H1 (cell line): ENCODE results near the gene C18orf63. TPM values are rescaled to one million over a fixed set of nuclear protein-coding genes. Genes with fewer than 3 reads are reported as not detected.

Source experiments
- CTCF ChIA-PET: fragments of 300-600 bp; sonication (Branson Sonifier 250); formaldehyde crosslinking; loops from one replicate; lab custom pipeline; 2021; ENCODE audit not compliant: partially characterized antibody; lab: Charles Lee
- POLR2A ChIA-PET: fragments of 300-600 bp; sonication (Branson Sonifier 250); formaldehyde crosslinking; loops from one replicate; lab custom pipeline; 2021; ENCODE audit warnings: inconsistent platforms; ENCODE audit not compliant: partially characterized antibody; lab: Charles Lee
- DNase-seq, 2 experiments: peaks; one replicate each; pipeline versions ENCODE4 v3.0.0 to v3.0.0-alpha.2; 2010 to 2022; ENCODE audit warnings: low spot score in 2 of 2, low read depth in 1 of 2, mixed read lengths in 1 of 2
- FAIRE-seq: peaks from 2 replicates; lab custom pipeline; 2011; peaks lifted over from hg19 to GRCh38; lab: Jason Lieb, UNC
- H2AFZ ChIP-seq: 2 replicates; pipeline ENCODE4 v1.8.1; 2012; ENCODE audit warnings: low read length, inconsistent platforms
- H2AK5ac ChIP-seq: 2 replicates; pipeline ENCODE4 v1.6.1; 2013; ENCODE audit warnings: low read depth, low read length
- H2BK120ac ChIP-seq: replicated peaks from 2 replicates; pipeline ENCODE3; 2013; ENCODE audit warnings: low read depth, low read length, inconsistent platforms
- H2BK12ac ChIP-seq: 2 replicates; pipeline ENCODE4 v1.6.1; 2013; ENCODE audit warnings: low read depth, low read length
- H2BK15ac ChIP-seq: 2 replicates; pipeline ENCODE4 v1.6.1; 2013; ENCODE audit warnings: low read length
- H2BK20ac ChIP-seq: 2 replicates; pipeline ENCODE4 v1.6.1; 2013; ENCODE audit warnings: low read length
- H2BK5ac ChIP-seq: 2 replicates; pipeline ENCODE4 v1.6.1; 2013; ENCODE audit warnings: low read depth, low read length
- H3K14ac ChIP-seq: 2 replicates; pipeline ENCODE4 v1.6.1; 2013; ENCODE audit warnings: inconsistent platforms; ENCODE audit not compliant: insufficient read length
- H3K18ac ChIP-seq: 2 replicates; pipeline ENCODE4 v1.6.1; 2013; ENCODE audit warnings: low read length; ENCODE audit errors: extremely low read depth
- H3K23ac ChIP-seq: 2 replicates; pipeline ENCODE4 v1.6.1; 2013; ENCODE audit warnings: inconsistent platforms; ENCODE audit not compliant: insufficient read length
- H3K23me2 ChIP-seq: 2 replicates; pipeline ENCODE4 v1.6.1; 2013; ENCODE audit warnings: low read depth, low read length
- H3K27ac ChIP-seq: 2 replicates; pipeline ENCODE4 v1.6.1; 2011; ENCODE audit warnings: low read depth, low read length, inconsistent platforms
- H3K27me3 ChIP-seq, 4 experiments: replicated peaks in 1 of 4; 1 replicate in 1 of 4; 2 replicates in 3 of 4; pipeline versions ENCODE4 v1.6.1 to v1.8.1; 2011 to 2013; ENCODE audit warnings: low read length in 3 of 4, mild to moderate bottlenecking in 3 of 4, inconsistent platforms in 2 of 4, mixed read lengths in 2 of 4, moderate library complexity in 1 of 4; ENCODE audit not compliant: control insufficient read depth in 3 of 4, insufficient read depth in 3 of 4; ENCODE audit errors: extremely low read depth in 1 of 4
- H3K36me3 ChIP-seq, 4 experiments: 2 replicates each; pipeline versions ENCODE4 v1.6.1 to v1.8.1; 2011 to 2013; ENCODE audit warnings: mild to moderate bottlenecking in 4 of 4, low read length in 3 of 4, moderate library complexity in 2 of 4, control low read depth in 1 of 4, inconsistent platforms in 1 of 4; ENCODE audit not compliant: insufficient read depth in 4 of 4, control insufficient read depth in 2 of 4
- H3K4ac ChIP-seq: replicated peaks from 2 replicates; pipeline ENCODE3; 2013; ENCODE audit warnings: low read length, low read depth, mixed read lengths, inconsistent platforms; ENCODE audit not compliant: insufficient read length
- H3K4me1 ChIP-seq, 4 experiments: replicated peaks in 1 of 4; 1 replicate in 1 of 4; 2 replicates in 3 of 4; pipeline versions ENCODE4 v1.6.1 to v1.8.1; 2011 to 2013; ENCODE audit warnings: low read length in 3 of 4, inconsistent platforms in 2 of 4, mixed read lengths in 1 of 4; ENCODE audit not compliant: insufficient read depth in 4 of 4, control insufficient read depth in 3 of 4
- H3K4me2 ChIP-seq, 2 experiments: 2 replicates each; pipeline versions ENCODE4 v1.6.1 to v1.8.1; 2011 to 2013; ENCODE audit warnings: low read depth in 2 of 2, low read length in 2 of 2, control low read depth in 1 of 2, inconsistent platforms in 1 of 2, mild to moderate bottlenecking in 1 of 2; ENCODE audit not compliant: insufficient read depth in 1 of 2
- H3K4me3 ChIP-seq, 4 experiments: fragments of 200-600, 300-600 bp in 1 of 4; sonication (generic), shearing (Covaris generic), sonication (Bioruptor Twin) in 1 of 4; 2 replicates each; pipeline versions ENCODE4 v1.5.1 to v1.8.1; 2011 to 2016; ENCODE audit warnings: low read length in 4 of 4, low read depth in 3 of 4, control low read depth in 2 of 4, inconsistent platforms in 2 of 4, mild to moderate bottlenecking in 2 of 4, mixed read lengths in 1 of 4, moderate library complexity in 1 of 4; ENCODE audit not compliant: insufficient read depth in 2 of 4; ENCODE audit errors: extremely low read depth in 1 of 4
- H3K56ac ChIP-seq: replicated peaks from 2 replicates; pipeline ENCODE3; 2013; ENCODE audit warnings: low read depth, mild to moderate bottlenecking, mixed read lengths, low read length, inconsistent platforms; ENCODE audit not compliant: insufficient read length
- H3K79me1 ChIP-seq: 2 replicates; pipeline ENCODE4 v1.6.1; 2013; ENCODE audit warnings: low read depth, low read length, control low read depth
- H3K79me2 ChIP-seq, 2 experiments: 2 replicates each; pipeline versions ENCODE4 v1.6.1 to v1.8.1; 2012 to 2013; ENCODE audit warnings: low read length in 2 of 2, mild to moderate bottlenecking in 2 of 2, inconsistent platforms in 1 of 2; ENCODE audit not compliant: insufficient read depth in 2 of 2, control insufficient read depth in 1 of 2
- H3K9ac ChIP-seq, 4 experiments: replicated peaks in 1 of 4; 1 replicate in 1 of 4; 2 replicates in 3 of 4; pipeline versions ENCODE4 v1.6.1 to v1.8.1; 2011 to 2013; ENCODE audit warnings: low read depth in 3 of 4, low read length in 3 of 4, control low read depth in 2 of 4, mild to moderate bottlenecking in 2 of 4, moderate library complexity in 2 of 4, inconsistent platforms in 1 of 4; ENCODE audit errors: extremely low read depth in 1 of 4
- H3K9me3 ChIP-seq, 2 experiments: 2 replicates each; pipeline versions ENCODE4 v1.6.1 to v1.8.1; 2012 to 2013; ENCODE audit warnings: mild to moderate bottlenecking in 2 of 2, moderate library complexity in 2 of 2, control low read depth in 1 of 2, inconsistent platforms in 1 of 2, low read depth in 1 of 2, low read length in 1 of 2, mixed read lengths in 1 of 2; ENCODE audit not compliant: insufficient read depth in 2 of 2
- H4K20me1 ChIP-seq, 2 experiments: replicated peaks in 1 of 2; 2 replicates each; pipeline versions ENCODE3 to v1.8.1; 2011 to 2013; ENCODE audit warnings: inconsistent platforms in 2 of 2, low read length in 2 of 2, mild to moderate bottlenecking in 1 of 2; ENCODE audit not compliant: insufficient read depth in 2 of 2, control insufficient read depth in 1 of 2
- H4K5ac ChIP-seq: 2 replicates; pipeline ENCODE4 v1.6.1; 2013; ENCODE audit warnings: low read length, low read depth, mixed read lengths, inconsistent platforms; ENCODE audit not compliant: insufficient read length
- H4K8ac ChIP-seq: 2 replicates; pipeline ENCODE4 v1.8.0; 2013; ENCODE audit warnings: mild to moderate bottlenecking, moderate library complexity, low read length, inconsistent platforms; ENCODE audit not compliant: insufficient read depth; ENCODE audit errors: extremely low read depth
- H4K91ac ChIP-seq: replicated peaks from 2 replicates; pipeline ENCODE3; 2013; ENCODE audit warnings: low read length, mixed read lengths, inconsistent platforms; ENCODE audit not compliant: insufficient read length
- CBX5 ChIP-seq: fragments of 300-800, 300-1000 bp; sonication (generic); IDR thresholded peaks from 2 replicates; pipeline ENCODE4 v1.7.1; 2016; ENCODE audit warnings: antibody characterized with exemption, low read length, low read depth
- CTBP2 ChIP-seq: IDR thresholded peaks from 2 replicates; pipeline ENCODE4 v1.7.0; 2011; ENCODE audit warnings: borderline replicate concordance, mild to moderate bottlenecking, moderate library complexity, mixed read lengths, low read length; ENCODE audit not compliant: insufficient read depth, insufficient read length
- RAD21 ChIP-seq, 2 experiments: IDR thresholded peaks in 1 of 2; conservative IDR thresholded peaks in 1 of 2; 2 replicates each; pipeline ENCODE4 v1.6.1; 2011; ENCODE audit warnings: low read depth in 2 of 2, low read length in 2 of 2, improper control_type of control experiment in 1 of 2, inconsistent platforms in 1 of 2, mild to moderate bottlenecking in 1 of 2, moderate library complexity in 1 of 2
- WGBS, 2 experiments: shearing (Covaris generic) in 1 of 2; methylation state at CpG; one replicate each; pipeline versions ENCODE4 v1.1.6 to v1.1.7; 2013 to 2015; ENCODE audit warnings: low lambda C conversion rate in 2 of 2, mixed read lengths in 2 of 2, inconsistent platforms in 1 of 2, low coverage in 1 of 2, missing lambda C conversion rate in 1 of 2; ENCODE audit not compliant: insufficient replicate concordance in 2 of 2, insufficient coverage in 1 of 2, insufficient read length in 1 of 2; ENCODE audit errors: extremely low coverage in 1 of 2, missing lambda C conversion rate in 1 of 2; 5-methylcytosine and 5-hydroxymethylcytosine counted together
- polyA plus RNA-seq, 7 experiments: library from polyadenylated mRNA; depleted of rRNA in 3 of 7; stranded (reverse) in 5 of 7; unstranded in 2 of 7; fragments of >200 nt in 5 of 7; fragments of 200-250 nt in 2 of 7; gene quantifications; 1 replicate in 5 of 7; 2 replicates in 1 of 7; 4 replicates in 1 of 7; pipeline versions ENCODE4 v1.2.1 to v1.2.3, GENCODE V29; 2011 to 2013; ENCODE audit warnings: missing spikeins in 2 of 7, mixed read lengths in 2 of 7
- total RNA-seq: library from RNA; stranded (reverse); fragmentation: NEBNext Ultra II Directional; extraction: Animal tissue kit (Norgen Biotek cat#: 25700); gene quantifications from 2 replicates; pipeline ENCODE4 v1.2.1, GENCODE V29; 2021
- TF ChIP-seq, protein P1 (sequence below): IDR thresholded peaks from 2 replicates; pipeline ENCODE4 v1.6.1; 2011; ENCODE audit warnings: low read length, improper control_type of control experiment
- TF ChIP-seq, protein P2 (sequence below): IDR thresholded peaks from 2 replicates; pipeline ENCODE4 v1.6.1; 2011; ENCODE audit warnings: low read depth, mild to moderate bottlenecking, low read length; ENCODE audit not compliant: insufficient read depth

Gene C18orf63
- total and polyA plus RNA-seq, 2 of the 8 experiments (the other 6 are each of a cell fraction or from before 2014, with no cell fraction given), result not detected

GRCh38 chr18:74402806-74403433 lies 87.3 kb downstream of the C18orf63 start:
- Histone ChIP-seq H3K36me3 (no peaks in the 10 kb centered on the region), H2BK120ac (no peak overlapping the region), H3K27ac (no peak overlapping the region), H3K23me2 (no peaks in the 10 kb centered on the region), H2BK5ac (no peak overlapping the region), H2AFZ (peak overlapping the region; percentile 62; the same call in 1 of the 2 replicates), H3K4me2 (no peak overlapping the region), H4K20me1 (no peaks in the 10 kb centered on the region), H2BK15ac (no peak overlapping the region), H4K8ac (no peak overlapping the region), H3K56ac (no peak overlapping the region), H3K27me3 (no peaks in the 10 kb centered on the region), H3K4me3 (no peak overlapping the region), H3K14ac (no peak overlapping the region), H4K91ac (no peak overlapping the region), H3K9me3 (no peaks in the 10 kb centered on the region), H2BK12ac (no peak overlapping the region), H3K18ac (no peak overlapping the region), H3K4me1 (no peaks in the 10 kb centered on the region), H4K5ac (no peak overlapping the region), H3K79me1 (no peaks in the 10 kb centered on the region), H3K79me2 (no peaks in the 10 kb centered on the region), H3K4ac (no peak overlapping the region), H2BK20ac (no peak overlapping the region), H3K9ac (no peak overlapping the region), H3K23ac (no peak overlapping the region), H2AK5ac (no peak overlapping the region)
- FAIRE-seq (no peak), DNase-seq (no peak)
- WGBS, 2 experiments, result 92% methylated on average over 9 of the region's 9 CpGs; no CpG with 5 or more reads in 1 of the 2 experiments
- CTCF ChIA-PET, result interaction anchor here (1.1 to 1.2 kb wide), 2 partner anchors 11 to 39 kb away, joined by 3 to 4 read pairs; no protein-coding TSS in a partner anchor
- TF ChIP-seq CBX5 (no peak), CTBP2 (no peak), RAD21 (IDR thresholded peaks at IDR 0.05 in 1 of 2, conservative IDR thresholded peaks at IDR 0.05 in 1 of 2; ENCODE audit: low read depth in 2 of 2, low read length in 2 of 2) (no peak)
- TF ChIP-seq, protein P1, sequence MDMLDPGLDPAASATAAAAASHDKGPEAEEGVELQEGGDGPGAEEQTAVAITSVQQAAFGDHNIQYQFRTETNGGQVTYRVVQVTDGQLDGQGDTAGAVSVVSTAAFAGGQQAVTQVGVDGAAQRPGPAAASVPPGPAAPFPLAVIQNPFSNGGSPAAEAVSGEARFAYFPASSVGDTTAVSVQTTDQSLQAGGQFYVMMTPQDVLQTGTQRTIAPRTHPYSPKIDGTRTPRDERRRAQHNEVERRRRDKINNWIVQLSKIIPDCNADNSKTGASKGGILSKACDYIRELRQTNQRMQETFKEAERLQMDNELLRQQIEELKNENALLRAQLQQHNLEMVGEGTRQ, result no peak
- TF ChIP-seq, protein P2, sequence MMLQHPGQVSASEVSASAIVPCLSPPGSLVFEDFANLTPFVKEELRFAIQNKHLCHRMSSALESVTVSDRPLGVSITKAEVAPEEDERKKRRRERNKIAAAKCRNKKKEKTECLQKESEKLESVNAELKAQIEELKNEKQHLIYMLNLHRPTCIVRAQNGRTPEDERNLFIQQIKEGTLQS, result no peak
- POLR2A ChIA-PET, result no interaction called here
